Islet precursor cell (in vitro differentiated cells): Measurements from ENCODE around the gene DEGS2.
A peak's percentile ranks its signal among the peaks of the same experiment; 100 is the strongest.

Source experiments
- DNase-seq: peaks from one replicate; pipeline ENCODE4 v3.0.0-alpha.2; 2018

Gene DEGS2

DNA sequence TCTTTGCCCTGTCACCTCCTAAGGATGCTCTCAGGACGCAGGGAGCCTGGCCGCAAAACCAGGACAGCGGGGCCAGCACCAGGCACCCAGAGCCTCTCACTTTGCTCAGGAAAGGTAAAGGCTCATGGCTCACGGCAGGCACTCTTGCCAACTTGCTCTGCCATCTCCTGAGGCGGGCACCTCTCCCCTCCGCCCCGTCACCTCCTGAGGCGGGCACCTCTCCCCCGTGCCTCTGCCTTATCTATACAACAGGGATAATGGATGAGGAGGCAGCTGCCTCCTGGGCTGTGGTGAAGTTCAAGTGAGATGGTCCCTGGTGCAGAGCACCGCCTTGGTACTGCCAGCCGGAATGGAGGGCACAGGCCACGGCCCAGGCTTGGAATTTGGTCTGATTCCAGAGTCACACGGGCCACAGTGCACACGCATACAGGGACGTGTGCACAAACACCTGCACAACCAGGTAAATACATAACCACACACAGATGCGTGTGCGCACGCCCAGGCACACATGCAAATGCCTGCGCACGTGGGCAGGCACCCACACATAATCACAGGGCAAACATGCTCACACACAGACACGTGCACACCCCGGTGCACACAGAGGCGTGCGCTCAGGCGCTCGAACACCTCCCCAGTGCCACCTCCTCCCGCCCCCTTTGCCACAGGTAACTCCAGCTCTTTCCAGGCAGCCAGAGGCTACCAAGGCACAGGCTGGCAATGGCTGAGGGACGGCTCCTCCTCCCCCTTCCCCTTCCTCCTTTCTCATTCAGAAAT lies 11.6 kb downstream of the DEGS2 start:
- DNase-seq: no peak

DNA sequence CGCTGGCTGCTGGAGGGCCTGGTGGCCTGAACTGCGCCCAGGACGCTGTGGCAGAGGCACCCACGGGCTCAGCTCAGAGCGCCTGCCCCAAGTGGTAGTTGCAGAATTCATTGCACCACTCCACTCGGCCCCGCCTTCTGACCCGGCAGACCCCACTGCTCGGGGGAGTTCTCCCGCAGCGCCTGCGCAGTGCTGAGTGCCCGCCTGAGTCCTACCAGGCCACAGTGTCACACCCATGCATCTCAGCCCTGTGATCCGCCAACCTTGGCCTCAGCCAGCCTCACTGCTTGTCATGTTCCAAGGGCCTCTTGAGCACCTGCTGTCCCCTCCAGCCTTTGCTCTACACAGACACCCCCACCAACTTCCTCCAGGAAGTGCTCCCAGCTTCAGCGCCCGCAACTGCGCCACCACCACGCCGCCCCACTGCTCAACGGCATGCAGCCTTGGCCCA lies 12.2 kb downstream of the DEGS2 start:
- no peak for DNase-seq

DNA sequence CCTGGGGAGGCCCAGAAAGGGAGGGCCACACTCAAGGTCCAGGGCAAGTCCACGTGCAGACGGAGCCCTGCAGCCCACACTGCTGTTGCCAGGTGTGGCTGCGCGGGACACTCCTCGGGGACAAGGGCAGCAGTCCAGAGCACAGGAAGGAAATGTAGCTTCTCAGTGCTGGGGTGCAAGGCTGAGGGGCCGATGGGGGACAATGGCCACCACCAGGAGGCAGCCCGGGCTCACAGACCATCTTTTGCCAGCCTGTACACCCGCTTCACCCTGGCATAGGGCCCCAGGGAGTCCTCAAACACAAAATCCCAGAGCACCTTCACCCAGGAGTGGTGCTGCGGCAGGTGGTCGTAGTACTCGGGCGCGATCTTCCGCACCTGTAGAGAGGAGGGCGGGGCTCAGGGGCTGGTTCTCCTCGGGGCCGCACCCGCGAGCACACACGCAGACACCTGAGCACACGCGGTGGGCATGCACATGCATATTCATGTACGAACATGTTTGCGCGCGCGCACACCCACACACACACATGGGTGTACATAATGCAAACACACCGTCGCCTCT lies 12.8 kb downstream of the DEGS2 start:
- no peak for DNase-seq

DNA sequence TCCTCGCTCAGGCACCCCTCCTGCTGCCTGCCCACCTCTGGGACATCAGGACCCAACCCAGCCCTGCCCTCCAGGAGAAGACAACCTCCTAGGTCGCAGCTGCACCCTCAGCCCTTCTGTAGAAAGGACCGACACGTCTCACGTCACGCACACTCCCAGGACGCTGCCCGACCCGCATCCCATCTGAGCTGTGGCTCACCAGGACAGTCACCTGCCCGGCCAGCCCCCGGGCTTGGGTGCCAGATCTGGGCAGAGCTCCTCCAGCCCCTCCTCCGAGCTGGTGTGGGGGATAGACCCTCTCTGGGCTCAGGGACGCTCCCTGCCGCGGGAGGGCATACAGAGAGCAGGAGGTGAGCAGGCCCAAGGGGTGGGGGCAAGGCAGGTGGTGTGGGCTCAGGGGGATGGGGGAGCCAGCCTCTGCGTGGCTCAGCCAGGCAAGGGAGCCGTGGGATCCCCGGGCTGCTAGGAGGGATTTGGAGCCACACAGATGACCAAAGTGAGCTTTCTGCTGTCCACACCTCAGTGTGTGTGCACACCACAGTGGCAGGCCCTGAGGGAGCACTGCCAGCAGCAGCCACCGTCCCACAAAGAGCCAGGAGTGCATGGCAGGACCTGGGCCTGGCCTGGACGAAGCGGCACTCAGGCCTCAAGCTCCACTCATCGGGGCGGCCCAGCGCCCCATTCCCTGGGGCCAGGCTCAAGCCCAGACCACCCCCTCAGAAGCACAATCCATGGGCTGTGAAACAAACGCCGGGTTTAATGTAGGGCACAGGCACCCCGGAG lies 13.6 kb downstream of the DEGS2 start:
- no peak for DNase-seq

DNA sequence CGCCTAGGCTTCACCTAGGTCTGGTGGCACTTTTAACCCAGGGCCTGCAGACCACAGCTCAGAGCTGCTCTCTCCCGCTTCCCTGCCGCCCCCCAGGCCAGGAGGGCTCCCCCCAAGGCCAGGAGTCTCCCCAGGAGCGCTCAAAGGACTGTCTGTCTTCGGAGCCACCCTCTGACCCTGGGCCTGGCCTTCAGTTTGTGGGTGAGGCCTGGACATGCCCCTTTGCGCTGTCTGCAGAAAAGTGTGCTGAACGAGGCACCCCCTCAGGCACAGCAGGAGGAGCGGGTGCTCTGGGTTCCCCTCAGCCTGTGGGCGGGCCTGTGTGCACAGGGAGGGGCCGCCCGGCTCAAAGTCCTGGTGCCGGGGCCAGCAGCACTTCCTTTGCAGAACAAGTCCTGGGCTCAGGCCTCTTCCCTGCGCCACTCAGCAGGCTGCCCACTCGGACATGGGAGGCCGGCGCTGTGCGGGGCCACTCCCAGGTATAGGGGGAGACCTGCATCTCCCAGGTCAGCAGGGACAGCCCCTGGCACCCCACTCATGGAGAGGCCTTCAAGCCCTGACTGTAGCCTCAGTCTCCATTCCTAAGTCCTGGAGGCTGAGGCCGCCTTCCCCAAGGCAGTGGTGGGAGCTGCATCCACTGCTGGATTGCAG lies 14.3 kb downstream of the DEGS2 start:
- DNase-seq: no peak

DNA sequence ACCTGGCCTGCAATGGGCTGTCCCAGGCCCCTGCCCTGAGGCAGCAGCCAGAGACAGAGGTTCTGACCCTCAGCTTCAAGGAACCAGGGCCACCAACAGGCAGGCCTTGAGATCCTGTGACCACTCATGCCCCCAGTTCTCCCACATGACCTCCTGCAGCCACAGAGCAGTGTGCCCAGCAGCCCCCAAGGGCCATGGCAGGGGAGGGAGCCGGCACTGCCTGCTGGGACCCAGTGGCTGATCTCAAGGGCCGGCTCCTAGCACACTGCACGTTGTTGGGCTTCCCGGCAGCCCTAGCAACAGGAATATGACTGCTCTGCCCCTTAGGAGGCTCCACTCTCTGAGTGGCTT lies 14.8 kb downstream of the DEGS2 start:
- DNase-seq: no peak

DNA sequence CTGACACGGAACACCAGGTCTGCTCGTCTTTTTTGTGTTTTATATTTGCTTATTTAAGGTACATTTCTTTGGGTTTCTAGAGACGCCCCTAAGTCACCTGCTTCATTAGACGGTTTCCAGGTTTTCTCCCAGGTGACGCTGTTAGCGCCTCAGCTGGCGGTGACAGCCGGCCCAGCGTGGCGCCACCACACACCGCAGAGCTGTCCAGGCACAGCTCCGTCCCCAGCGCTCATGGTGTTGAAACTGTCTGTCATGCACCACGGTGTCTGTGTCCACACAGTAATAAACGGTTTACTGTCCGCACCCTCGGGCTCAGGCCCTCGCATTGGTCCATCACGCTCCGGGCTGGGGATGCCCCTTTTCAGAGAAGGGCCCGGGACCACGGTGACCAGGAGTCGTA lies 15.5 kb downstream of the DEGS2 start:
- no peak for DNase-seq

DNA sequence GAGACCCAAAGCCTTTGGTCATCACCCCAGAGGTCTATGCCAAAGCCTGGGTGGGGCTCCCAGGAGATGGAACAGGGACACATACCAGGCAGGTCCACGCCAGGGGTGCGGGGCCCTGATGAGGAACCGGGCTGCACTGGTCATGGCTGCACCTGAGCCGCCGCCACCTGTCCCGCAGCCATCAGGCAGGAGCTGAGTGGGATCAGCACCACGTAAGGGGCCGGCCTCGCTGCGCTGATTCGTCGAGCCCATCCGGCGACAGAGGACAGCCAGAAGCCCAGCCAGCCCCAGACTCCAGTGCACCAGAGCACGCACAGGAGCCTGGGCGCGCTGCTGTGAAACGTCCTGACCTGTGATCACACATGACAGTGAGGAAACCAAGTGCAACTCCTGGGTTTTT lies 15.9 kb downstream of the DEGS2 start:
- DNase-seq: no peak

DNA sequence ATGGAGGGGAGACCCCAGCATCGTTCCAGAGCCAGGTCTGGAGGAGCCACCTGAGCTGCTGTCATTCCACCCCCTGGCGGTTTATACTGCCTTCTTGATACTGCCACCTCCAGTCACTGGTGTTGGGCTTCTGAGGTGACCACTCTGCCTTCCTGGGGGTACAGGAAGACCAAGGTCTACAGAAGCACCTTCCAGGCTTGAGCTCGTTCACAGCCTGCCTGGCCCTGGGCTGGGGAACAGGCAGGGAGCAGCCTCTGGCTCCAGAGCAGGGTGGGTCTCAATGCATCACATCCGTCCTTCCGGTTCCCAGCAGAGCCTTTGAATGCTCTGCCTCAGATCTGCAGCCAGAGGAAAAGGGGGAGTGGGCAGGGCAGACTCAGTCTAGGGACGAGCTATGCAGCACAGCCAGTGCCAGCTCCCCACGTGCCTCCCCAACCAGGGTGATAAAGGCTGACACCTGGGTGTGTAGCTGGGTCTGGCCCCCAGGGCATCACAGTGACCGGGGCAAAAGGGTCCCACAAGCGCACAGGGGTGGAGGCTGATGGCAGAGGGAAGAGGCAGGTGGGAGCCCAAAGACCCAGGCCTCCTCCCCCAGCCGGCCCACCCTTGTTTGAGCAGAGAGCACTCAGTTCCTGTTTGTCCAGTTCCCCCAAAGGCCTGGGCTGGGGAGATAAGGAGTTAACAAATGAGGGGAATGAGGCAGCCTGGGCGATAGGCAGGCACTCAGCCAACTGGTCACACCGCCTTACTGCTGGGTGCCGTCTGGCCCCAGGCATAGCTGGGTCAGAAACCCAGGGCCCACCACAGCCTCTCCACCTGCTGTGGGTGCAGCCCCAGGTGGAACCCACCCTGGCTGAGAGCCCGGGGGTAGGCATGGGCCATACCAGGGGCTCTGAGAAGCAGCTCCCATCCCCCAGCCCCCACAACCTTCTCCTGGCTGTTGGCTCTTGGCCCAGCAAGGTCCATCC lies 17.1 kb downstream of the DEGS2 start:
- DNase-seq: peak; percentile 68

DNA sequence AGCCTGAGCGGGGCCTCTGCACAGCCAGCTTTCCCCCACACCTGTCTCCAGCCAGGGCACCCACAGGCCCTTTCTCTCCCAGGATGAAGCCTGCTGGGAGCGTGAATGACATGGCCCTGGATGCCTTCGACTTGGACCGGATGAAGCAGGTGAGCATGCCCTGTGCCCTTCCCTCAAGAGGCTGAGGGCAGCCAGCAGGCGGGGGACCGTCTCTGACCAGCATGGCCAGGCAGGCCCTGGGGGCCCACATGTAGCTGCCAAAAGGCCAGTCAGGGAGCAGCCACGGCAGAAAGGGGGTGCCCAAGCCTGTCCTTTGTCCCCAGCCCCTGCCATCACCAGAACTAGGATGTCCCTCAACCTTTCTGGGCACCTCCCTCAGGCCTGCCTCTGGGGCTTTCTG lies 18.3 kb downstream of the DEGS2 start:
- DNase-seq: no peak

DNA sequence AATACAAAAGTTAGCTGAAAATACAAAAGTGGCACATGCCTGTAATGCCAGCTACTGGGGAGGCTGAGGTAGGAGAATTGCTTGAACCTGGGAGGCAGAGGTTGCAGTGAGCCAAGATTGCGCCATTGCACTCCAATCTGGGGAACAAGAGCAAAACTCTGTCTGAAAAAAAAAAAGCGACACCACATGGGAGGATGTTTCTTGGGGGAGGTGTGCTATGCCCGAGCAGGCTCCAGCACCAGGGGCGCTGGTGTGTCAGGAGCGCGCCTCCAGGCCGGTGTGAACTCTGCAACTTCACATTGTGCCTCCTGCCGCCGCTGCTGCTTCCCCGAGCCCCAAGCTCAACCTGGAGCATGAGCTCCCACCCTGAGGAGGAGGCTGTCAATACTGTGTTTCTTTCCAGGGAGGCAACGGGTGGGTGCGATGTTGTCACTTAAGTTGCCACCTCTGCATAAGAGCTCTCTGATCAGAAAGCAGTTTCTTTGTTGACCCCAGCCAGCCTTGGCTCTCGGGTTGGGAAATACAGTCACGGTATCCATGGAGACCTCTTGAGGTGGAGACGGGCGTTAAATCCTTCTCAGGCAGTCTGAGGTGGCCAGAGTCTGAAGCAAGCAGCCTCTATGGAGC lies 18.9 kb downstream of the DEGS2 start:
- DNase-seq: peak; percentile 80

DNA sequence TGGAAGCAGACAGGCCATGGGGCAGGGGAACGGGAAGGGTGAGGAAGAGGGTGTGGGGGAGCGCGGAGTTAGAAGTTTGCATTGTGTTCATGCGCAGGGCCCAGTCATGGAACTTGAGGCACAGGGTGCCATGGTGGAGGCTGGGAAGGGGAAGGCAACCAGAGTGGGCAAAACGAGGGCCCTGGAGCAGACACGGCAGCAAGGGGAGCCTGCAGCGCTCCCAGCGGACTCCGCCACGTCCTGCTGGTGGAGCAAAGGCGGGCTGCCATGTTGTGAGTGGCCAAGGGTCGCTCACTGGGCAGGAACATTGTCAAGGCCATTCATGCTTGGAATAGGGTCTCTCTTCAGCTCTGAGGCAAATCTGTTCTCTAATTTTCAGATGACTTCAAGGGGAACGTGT lies 20.5 kb downstream of the DEGS2 start:
- DNase-seq: no peak

DNA sequence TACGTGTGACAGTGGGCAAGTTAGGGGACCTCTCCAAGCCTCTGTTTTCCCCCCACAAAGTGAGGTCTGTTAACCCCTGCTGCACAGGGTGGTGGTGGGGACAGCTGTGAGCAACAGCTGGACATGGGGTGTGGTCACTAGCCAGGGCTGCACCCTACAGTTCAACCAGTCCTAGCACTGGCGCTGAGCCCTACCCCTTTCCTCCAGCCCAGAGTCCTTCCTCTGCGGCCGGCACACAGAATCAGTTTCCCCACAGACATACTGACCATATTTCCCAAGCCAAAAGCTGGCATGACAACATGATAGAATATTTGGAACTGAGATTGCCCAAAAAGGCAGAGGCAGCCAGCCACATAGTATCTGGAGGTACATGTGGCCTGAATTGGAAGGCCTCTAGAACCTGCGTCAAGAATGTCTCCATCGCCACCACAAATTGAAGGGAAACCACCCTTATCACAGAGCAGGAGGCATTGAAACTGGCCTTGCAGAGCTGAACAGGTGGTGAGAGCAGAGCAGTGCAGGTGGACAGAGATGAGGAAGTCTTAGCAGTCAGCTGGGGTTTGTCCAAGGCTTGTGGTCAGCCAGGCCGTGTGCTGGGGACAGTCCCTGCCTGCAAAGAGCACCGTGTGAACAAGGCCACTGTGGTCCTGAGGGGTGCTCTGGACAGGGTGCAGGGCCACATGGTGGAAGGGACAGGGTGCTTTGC lies 21.2 kb downstream of the DEGS2 start:
- no peak for DNase-seq

DNA sequence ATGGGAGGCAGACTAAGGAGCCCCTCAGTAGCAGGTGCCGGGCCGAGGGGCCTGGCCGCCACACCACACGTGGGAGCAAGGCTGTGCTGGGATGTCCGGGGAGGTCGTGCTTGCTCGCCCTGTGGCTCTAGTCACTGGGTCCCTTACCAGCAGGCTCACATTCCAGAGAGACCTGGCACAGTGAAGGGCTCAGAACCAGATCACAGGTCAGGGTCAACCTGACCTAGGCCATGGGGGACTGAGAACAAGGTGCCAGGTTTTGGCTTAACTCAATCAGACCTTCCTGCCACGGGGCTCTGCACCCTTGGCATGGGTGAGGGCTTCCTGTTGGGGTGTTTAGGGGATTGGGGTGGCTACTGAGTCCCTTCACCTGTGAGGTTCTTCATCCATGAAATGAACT lies 22.3 kb downstream of the DEGS2 start:
- no peak for DNase-seq

DNA sequence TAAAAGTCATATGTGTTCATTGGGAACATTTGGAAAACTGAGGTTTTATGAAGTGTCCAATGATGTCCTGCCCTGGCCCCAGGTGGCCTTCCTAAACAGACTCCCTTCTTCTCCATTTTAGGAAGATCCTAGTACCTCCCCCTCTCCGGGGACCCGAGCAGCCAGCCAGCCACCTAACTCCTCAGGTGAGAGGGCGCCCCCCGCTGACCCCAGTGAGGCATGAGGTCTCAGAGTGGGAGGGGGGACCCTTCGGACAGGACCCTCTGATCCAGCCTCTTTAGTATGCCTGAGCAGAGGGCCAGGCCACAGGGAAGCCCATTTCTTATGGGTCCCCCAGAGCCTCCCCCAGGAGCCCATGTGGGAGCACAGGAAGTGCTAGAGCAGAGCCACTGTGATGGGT lies 23.7 kb downstream of the DEGS2 start:
- DNase-seq: no peak

DNA sequence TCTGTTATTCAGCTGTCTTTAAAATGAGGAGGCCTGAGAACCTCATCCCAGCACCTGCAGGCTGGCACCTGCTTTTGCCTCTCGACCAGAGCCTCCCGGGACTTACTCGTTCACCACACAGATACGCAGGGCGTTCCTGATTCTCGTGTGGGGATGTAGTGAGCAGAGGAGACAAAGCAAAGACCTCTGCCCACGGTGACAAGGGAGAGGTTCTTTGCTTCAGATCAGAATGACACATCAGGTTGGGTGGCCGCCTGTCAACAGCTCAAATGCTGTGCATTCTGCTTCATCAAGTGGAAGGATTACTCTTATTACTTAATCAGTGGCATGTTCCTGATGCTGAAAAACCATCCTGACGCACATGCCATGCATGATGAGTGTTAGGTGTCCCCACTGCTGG lies 24.4 kb downstream of the DEGS2 start:
- DNase-seq: no peak

DNA sequence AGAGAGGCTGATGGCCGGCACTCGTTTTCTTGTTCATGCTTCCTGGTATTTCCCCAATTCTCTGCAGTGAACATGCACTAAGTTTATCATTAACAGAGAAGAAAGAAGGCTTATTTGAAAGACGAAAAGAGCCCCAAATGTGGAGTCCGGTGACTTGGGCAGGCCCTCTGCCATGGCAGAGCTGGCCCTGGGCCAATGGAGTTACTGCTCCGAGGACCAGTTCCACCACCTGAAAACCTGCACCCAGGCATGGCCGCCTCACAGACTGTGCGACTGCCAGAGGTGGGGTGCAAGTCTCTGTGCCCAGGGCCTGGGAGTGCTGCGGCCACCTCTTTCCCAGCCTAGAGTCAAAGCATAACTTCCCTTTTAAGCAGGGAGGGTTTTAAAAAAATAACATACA lies 24.9 kb downstream of the DEGS2 start:
- DNase-seq: no peak

DNA sequence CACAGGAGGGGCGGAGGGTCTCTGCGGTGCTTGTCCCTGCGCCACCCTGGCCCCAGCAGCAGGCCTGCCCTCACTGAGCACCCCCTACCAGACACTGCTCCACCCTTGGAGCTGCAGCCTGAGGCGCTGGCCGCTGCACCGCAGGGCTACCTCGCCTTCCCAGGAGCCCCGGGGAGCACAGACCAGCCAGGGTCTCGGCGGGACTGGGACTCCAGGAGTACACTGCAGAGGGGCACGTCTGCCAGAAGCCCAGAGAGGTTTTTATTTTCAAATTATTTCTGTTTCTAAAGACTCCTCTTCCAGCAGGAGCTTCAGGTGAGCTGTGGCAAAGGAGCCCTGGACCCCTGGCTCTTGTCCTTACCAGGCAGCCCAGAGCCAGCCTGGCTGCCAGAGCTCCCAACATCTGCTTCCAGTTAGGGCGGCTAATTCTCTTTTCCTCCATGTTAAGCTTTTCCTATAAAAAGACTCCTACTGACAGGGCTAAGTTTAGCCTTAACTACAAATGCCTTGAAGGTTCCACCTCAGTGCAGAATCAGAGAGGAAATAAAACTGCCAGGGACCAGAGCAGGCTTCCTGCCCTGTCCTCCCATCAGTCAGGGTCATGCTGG lies 26.4 kb downstream of the DEGS2 start:
- no peak for DNase-seq

DNA sequence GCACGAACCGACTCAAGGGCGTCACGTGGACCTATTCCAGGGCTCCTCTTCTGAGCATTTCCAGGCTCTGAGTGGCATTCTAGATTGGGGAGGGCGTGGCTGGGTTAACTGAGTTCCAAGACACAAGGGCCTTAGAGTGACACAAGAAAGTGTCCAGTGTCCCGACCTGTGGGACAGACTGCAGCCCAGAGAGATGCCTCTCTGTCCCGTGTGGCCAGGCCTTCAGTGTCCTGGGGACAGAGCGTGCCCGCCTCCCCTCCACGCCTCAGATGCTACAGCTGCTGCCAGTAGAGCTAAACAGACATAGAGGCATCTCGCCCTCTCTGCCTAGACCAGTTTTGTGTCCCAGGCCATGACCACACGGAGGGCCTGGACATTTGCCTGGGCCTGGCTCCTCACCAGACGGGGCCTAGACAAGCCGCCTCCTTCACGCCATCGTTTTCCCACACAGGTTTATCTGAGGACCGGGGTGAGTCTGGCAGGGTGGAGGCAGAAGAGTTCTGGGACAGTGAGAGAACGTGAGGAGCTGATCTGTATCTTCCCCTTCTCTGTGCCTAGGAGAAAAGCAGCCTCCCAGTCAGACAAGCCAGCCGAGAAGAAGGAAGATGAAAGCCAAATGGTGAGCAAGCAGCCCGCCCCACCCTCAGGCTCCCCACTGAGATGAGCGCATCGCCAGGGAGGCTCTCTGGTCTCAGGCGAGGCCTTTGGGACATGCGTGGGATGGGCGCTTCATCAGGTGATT lies 27.1 kb downstream of the DEGS2 start:
- DNase-seq: peak; percentile 64

DNA sequence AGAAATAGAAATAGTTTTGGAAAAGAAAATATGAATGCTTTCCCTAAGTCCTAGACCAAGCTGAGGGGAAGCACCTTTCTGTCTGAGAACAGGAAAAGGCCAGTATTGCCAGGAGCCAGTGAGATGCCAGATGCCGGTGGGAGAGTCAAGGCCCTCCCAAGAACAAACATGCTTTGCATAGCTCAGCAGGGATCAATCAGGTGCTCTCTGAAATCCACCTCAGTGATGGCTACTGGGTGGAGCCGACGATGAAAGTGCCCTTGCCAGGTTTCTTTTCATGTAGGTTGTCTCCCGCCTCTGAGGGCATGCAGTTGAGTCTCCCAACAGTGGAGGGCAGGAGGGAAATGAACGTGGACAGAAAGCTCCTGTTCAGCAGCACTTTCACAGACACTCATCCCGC lies 28.3 kb downstream of the DEGS2 start:
- no peak for DNase-seq
